NCI-H2227 (cell line): Measurements from ENCODE around the gene TMCC3.
"Not testable (repeated sequence)": the region's sequence is repeated elsewhere in the genome, so short reads cannot be mapped to it uniquely, and the experiment has no call there.

Experiments used
- DNase-seq: peaks from one replicate; lab custom pipeline; 2025; ENCODE audit not compliant: unreplicated experiment; lab: John Stamatoyannopoulos, UW

Gene TMCC3

DNA sequence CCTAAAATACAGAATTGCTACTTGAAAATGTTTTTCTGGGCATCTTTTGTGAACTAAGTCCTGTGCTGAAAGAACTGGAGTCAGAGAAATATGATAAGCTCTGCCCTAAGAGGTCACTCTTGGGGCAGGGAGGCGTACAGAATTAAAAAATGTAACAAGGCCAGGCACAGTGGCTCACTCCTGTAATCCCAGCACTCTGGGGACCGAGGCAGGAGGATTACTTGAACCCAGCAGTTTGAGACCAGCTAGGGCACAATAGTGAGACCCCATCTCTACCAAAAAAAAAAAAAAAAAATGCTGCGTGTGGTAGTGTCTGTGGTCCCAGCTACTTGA is 46.0 kb downstream of the TMCC3 start:
- DNase-seq: no peak

DNA sequence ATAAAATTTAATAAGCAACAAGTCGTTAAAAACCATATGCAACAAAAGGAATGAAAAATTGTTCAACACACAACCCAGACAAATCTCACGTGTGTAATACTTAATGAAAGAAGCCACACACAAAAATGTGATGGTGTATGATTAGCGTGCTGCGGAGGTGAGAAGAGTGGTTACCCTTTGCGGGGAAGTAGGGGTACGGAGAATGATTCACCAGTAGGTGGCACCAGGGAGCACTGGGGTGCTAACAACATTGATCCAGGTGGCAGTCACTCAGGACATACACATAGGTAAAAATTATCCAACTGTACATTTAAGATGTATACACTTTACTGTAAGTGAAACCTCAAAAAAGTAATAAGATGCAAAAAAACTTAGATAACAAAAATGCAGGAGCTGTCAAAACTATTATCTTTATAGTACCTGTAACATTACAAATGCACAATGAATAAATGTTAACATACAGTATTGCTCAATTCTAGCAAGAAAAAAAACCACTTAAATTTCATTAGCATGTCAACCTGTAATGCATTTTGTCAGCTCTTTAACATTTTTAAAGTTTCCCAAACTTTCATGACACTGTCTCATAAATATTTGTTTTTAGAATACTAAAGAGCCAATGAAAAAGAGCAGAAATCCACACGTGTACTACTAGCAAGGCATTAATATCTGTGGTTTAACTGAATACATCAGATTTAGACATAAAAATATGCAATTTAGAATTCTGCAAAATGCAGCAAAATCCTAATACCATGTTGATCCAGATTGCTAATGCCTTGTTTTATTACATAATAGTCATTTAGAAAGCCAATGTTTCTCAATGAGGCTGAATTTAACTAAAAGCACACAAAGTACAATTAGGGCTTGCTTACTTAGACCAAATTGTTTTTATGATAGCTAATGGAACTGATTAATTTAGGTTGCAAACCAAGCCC is 46.7 kb downstream of the TMCC3 start:
- DNase-seq: no peak

DNA sequence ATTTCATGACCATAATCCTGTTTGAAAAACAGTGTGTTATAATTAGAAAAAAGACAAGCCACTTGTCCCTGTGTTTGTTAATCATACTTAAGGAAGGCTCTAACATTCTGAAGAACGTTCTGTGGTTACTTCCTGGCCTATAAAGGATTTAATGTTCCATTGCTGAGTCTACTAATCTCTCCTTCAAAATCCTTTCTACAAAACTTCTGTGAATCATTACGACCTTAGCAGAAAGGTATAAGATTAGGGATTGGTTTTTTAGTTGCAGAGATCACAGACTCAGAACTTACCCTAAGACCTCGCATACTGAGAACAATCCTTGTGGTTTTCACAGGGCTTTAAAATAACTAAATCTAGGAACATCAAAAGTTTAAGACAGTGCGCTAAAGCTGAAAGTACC is 48.3 kb downstream of the TMCC3 start:
- DNase-seq: no peak

DNA sequence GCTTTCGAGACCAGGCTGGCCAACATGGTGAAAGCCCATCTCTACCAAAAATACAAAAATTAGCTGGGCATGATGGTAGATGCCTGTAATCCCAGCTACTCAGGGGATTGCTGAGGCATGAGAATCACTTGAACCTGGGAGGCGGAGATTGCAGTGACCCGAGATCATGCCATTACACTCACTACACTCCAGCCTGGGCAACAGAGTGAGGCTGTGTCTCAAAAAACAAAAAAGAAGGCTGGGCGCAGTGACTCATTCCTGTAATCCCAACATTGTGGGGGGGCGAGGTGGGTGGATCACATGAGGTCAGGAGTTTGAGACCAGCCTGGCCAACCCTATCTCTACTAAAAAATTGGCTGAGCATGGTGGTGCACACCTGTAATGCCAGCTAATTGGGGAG is 49.0 kb downstream of the TMCC3 start:
- not testable (repeated sequence) for DNase-seq

DNA sequence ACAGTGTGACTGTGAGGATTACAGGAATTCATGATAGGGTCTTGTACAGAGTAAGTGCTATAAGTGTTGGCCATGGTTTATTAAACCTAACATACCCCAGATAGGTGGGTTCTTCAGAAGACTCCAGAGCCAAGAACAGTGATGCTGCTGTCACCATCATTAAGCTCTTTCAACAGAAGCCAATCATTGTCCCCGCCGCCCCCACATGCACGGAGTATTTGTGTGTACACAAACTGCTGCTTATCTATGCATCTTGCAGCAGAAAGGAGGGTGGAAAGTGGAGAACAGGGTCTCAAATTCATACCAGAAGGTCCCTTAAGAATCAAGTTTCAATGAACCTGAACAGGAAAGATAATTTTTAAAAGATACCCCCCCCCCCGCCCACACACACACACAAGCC is 51.2 kb downstream of the TMCC3 start:
- DNase-seq: no peak

DNA sequence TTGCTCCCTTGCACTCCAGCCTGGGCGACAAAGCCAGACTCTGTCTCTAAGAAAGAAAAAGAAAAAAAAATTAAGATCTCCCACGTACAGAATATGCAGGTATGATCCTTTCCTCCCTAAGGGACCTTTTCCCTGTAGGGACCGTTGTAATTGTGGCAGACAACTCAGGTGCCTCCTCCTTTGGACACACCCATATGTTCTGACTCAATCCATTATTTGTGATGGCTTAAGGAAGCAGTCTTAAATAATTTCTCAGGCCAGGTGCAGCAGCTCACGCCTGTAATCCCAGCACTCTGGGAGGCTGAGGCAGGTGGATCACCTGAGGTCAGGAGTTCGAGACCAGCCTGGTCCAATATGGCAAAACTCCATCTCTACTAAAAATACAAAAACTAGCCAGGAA is 53.1 kb downstream of the TMCC3 start:
- DNase-seq: no peak

DNA sequence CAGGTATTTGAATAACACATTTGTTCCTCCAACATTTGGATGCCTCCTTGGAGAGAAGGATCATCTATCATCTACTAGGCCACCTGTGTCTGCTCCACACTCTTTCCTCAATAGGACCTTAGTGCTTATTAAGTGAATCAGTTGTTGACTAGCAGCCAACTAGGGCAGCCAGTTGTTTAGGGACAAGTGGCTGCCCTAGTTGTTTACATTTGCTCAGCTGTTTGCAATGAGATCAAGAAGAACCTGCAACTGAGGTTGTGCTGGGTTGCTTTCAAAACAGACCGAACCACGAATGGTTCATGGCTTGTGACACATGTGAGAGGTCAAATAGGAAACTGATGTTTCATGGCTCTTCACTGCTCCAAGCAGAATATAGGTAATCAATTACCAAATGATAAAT is 53.8 kb downstream of the TMCC3 start:
- no peak for DNase-seq

DNA sequence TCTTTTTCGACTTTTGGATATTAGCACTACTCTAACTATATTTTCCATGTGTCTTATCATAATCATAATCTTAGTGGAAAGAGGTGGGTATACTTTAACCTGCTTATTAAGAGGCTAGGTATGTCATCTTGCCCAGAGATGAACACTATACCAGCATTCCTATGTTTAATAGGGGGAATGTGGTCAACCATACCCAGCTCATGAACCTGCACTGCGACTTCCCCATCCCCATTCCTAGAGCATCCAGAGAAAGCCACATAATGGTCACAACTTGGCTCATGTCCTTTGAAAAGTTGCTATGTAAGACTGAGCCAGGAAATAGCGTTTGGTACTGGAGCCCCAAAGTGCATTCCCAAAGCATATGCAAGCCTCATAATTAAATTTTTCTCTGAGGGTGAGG is 55.2 kb downstream of the TMCC3 start:
- no peak for DNase-seq

DNA sequence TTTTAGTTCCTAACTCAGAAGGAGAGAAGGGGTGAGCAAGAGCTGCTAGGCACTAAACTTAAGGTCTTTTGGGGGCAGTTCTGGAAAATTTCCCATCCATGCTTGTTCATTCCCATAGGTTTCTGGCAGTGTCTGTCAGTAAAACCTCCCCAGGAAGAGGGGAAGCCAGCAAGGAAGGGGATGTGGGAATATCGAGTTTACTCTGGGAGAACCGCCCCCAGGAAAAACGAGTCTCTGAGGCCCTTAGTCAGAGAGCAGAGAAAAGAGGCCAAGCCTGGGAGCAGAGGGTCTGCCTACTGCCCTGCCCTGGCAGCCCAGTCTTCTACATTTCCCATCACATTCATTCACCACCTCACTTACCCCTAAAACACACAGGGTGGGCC is 55.9 kb downstream of the TMCC3 start:
- no peak for DNase-seq

DNA sequence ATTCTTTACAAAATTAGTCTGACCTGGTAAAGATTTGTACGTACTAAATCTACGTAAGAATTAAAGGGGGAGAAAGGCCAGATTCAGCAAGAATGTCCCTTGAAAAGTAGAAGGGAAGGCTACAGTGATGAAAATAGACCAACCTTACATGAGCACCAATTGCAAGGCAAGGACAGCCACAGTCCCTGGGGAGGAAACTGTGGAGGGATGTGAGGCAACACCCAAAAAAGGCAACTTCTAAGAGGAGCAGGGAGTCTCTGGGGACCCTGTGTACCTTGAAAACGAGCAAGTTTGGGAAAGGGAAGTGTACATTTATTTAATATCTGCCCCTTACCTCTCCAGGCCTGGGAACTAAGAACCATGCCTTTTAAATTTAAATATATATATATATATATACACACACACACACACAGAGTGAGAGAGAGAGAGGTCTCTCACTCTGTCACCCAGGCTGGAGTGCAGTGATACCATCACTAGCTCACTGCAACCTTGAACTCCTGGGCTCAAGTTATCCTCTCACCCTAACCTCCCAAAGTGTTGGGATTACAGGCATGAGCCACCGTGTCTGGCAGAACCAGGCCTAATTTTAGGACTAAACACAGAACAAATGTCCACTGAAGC is 56.4 kb downstream of the TMCC3 start:
- DNase-seq: no peak

DNA sequence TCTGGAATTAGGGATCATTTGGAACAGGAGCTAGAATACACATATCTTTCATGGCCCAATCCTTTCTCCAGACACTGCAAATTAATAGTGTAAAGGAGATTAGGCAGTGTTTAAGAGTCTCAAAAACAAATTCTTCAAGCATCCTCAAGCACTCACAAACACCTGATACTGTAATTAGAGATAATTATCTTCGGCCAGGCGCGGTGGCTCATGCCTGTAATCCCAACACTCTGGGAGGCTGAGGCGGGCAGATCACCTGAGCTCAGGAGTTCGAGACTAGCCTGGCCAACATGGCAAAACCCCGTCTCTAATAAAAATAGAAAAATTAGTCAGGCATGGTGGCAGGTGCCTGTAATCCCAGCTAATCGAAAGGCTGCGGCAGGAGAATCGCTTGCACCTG is 57.6 kb downstream of the TMCC3 start:
- not testable (repeated sequence) for DNase-seq

DNA sequence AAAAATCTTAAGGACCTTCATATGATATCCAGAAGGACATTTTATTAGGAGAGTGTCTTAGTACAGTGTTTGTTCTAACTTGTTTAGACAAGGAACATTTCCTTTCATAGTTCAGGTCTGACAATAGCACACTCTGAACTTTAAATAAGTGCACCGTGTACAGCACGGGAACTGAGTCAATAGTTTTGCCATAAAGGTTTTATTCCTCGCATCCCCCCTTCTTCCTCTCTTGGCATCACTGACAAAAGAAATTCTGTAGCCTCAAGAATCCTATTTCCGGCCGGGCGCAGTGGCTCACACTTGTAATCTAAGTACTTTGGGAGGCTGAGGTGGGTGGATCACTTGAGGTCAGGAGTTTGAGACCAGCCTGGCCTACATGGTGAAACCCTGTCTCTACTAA is 58.3 kb downstream of the TMCC3 start:
- no peak for DNase-seq

DNA sequence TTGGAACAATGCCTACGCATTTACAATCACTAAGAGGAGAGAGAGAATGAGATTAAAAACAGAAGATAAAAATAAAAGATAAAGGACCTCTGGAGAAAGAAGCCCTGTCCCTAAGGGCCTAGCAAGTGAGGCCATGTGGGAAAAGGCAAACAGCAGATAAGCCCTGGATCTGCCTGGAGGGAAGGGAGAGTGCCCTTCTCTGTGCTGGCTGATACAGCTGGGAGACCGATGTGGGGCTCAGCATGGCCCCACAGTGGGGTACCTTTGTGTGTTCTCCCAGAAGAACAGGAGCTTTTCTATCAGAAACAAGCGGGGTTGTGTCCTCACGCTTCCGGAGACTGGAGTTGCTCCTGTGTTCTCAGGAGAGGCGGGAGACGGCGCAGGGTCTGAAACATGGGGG is 59.9 kb downstream of the TMCC3 start:
- no peak for DNase-seq

DNA sequence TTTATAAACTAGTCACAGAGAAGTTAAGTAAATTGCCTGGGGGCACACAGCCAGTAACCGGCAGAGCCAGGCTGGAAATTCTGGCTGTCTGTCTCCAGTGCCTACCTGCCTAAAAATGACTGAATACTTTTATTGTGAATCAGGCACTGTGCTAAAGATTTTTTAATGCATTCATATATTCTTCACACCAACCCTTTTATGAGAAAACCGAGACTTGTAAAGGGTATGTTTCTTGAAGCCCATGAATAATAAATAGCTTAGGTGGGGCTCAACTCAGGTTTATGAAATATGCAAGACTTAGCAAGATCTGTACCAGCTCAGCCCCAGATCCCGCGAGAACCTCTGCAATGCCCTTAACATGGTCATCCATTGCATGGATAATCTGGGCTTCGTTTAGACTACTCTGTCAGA is 60.8 kb downstream of the TMCC3 start:
- no peak for DNase-seq

DNA sequence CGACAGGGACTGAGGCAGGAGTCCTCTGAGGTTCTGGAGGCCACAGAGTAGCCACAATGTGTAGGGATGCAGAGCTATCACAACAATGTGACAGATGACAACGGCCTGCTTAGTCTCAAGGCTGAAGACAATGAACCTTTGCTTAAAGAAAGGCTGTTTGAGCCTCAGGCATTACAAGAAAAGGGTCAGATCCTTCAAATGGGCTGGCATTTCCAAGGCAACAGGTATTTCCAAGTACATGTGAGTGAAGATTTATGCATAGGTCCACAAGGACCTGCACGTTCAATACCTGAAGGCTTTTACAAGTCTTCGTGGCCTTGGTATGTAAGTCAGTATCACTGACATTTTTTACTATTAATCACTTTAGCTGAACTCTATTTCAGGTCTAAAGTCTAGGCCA is 62.0 kb downstream of the TMCC3 start:
- no peak for DNase-seq

DNA sequence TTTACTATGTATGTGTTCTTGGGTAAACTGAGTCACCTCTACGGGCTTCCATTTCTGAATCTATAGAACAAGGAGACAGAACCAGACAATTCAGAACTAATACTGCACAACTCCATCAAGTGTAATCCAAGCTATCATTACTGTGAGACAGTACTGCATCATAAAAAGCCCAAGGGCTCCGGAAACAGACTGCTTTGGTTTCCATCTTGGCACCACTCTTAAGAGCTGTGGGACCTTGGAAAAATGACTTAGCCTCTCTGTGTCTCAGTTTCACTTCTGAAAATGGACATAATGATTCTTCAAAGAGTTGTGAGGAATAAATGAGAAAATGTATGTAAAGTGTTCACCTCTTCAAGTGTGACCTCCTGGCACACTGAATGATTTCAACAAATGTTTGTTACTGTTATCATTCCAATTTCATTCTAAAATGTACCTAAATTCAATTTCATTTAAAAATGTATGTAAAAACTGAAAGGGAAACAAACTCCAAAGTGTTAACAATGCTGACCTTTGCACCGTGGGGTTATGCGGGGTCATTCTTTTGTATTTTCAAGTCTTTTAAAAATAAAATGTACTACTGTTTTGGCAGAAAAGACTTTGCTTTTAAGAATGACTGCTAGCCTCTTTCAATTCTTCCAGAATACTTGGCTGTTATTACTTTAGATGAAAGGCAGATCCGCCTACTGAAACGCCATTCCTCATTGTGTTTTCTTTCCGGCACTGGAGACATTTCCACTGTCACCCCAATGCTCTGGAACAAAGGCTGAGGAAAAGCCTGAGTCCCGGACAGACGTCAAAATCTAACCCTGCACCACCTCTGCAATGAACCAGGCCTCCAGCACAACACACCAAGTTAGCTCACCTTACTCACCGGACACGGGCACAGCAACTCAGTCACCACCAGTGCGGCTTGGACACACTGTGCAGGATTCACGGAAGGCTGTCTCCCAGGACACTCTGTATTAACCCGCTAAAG is 62.8 kb downstream of the TMCC3 start:
- DNase-seq: no peak

DNA sequence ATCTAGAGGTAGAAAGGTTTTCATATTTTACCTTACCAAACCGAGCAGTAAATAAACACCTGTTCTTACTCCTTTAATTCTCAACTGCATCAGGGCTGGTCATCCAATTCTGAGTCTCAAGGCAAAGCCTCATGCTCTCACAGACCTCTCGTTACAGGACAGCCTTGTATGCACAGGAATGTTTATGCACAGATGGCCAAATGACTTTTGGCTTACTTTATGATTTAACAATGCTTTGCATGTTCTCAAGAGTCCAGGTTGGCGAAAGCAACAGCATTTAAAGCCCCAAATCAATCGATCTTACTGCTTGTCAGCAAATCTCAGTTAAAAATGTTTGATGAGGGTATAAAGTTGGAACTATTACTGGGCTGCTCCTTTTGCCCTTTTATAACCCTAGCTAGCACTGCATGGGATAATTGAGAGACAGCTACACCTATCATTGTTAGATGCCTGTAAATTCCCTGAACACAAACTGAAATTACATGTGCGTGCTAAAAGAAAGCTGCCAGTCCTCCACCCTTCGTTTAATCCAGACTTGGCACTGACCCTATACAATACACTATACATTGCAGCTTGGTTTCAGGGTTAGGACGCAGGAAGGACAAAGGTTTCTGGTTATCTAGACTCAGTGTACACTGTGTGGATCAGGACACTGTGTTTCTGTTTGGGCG is 63.6 kb downstream of the TMCC3 start:
- DNase-seq: no peak

DNA sequence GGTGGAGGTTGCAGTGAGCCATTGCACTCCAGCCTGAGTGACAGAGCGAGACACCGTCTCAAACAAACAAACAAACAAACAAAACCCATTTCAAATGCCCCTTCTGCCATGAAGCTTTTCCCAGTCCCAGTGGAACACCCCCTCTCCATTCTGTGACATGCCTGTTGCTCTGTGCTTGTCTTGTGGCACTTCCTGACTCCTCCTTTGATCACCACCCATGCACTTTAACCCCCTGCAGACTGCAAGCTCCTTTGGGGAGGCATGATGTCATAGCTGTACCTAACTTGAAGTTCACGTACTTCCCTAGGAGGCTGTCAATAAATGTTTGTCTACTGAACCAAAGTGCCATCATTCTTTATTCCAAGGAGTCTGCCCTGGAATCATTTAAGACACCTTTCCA is 64.7 kb downstream of the TMCC3 start:
- no peak for DNase-seq

DNA sequence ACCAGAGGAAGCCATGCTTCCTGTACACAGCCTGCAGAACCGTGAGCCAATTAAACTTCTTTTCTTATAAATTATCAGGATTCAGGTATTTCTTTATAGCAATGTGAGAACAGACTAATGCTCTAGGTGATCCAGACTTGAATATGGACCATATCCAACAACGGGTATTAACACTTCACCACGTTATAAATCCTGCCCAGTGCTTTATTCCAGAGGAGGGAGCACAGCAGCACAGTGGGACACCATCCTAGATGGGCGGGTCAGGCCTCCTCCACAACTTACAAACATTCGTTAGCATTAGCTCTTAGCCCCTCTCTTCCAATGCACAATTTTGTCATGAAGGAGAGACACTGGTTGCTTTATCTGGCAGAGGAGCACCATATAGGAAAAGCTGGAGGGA is 66.0 kb downstream of the TMCC3 start:
- DNase-seq: no peak

DNA sequence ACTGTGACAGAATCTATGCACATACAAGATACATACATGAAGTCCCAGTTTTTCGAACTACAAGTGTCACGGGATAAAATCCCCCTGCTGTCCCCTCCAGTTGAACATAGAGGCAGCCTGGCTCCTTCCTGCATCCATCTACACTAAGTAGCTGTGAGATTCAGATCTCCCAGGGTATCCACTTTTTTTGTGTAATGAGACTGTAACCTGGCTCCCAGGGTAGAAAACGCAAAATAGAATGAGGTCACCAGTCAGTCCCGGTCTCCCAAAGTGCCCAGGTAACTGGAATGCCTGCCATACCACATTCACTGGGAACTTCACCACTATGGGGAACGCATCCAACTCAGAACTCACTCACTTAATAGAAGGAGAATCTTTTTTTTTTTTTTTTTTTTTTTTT is 67.8 kb downstream of the TMCC3 start:
- no peak for DNase-seq
